Activated CD4-positive, alpha-beta T cell treated with anti-CD3 and anti-CD28 coated beads for 36 hours (primary cell): ENCODE data around the gene NPPC. TPM values are rescaled to one million over a fixed set of nuclear protein-coding genes. Genes with fewer than 3 reads are reported as not detected.

ENCODE experiments used
- ATAC-seq: fragments of 200-7000 bp; cut with Tn5 transposase; one replicate; pipeline ENCODE4 v1.10.0; 2021; ENCODE audit warnings: mild to moderate bottlenecking, moderate library complexity
- CTCF ChIA-PET: fragments of 350-600 bp; sonication (Branson Sonifier 250); formaldehyde crosslinking; loops from one replicate; lab custom pipeline; 2021; ENCODE audit warnings: antibody characterized with exemption; lab: Charles Lee
- POLR2A ChIA-PET: fragments of 350-600 bp; sonication (Branson Sonifier 250); formaldehyde crosslinking; loops from one replicate; lab custom pipeline; 2021; ENCODE audit warnings: antibody characterized with exemption, inconsistent platforms; lab: Charles Lee
- DNase-seq: peaks from one replicate; pipeline ENCODE4 v3.0.0-alpha.2; 2020
- H3K27ac Mint-ChIP-seq: one replicate; pipeline ENCODE4 v1.8.0; 2021; ENCODE audit warnings: mixed read lengths
- H3K27me3 Mint-ChIP-seq: one replicate; pipeline ENCODE4 v1.8.0; 2021; ENCODE audit warnings: mixed read lengths
- H3K36me3 Mint-ChIP-seq: one replicate; pipeline ENCODE4 v1.8.0; 2021; ENCODE audit warnings: low read depth, mixed read lengths
- H3K4me1 Mint-ChIP-seq: one replicate; pipeline ENCODE4 v1.8.0; 2021; ENCODE audit warnings: mixed read lengths
- H3K4me3 Mint-ChIP-seq: one replicate; pipeline ENCODE4 v1.8.0; 2021; ENCODE audit warnings: mild to moderate bottlenecking, moderate library complexity, mixed read lengths
- H3K9me3 Mint-ChIP-seq: one replicate; pipeline ENCODE4 v1.8.0; 2021; ENCODE audit warnings: low read depth, mixed read lengths
- intact Hi-C, 2 experiments: fragments of 100-400 bp; cut with DNase I in 1 of 2; cut with micrococcal nuclease in 1 of 2; formaldehyde crosslinking; loops; one replicate each; pipeline versions ENCODE4 v1.14.2 to v1.15.1; 2022 to 2024; cut with DNase I, micrococcal nuclease
- total RNA-seq, 2 experiments: library from RNA; stranded (reverse); gene quantifications; one replicate each; pipeline ENCODE4 v1.2.3, GENCODE V29; 2021

Gene NPPC
- total RNA-seq, 2 experiments from 2014 or later, result 0.35 to 0.46 TPM

GRCh38 chr2:231935815-231936214 lies 9.6 kb upstream of the NPPC start:
- CTCF ChIA-PET, result interaction anchor here (0.5 to 0.6 kb wide), 2 partner anchors 11 to 195 kb away, joined by 3 read pairs; no protein-coding TSS in a partner anchor

DNA sequence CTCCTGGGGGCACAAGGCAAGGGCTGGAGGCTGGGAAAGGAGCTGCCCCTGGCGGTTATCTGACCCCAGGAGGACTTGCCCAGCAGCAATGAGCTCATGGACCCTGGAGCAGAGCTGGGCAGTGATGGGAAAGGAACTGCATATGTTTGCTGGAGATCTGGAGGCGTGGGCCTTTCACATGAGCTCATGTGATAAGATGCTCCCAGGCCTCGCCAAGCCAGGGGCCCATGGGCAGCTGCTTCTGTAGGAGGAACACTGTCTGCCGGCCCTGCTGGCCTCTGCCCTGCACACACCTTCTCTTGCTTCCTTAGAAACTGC lies 9.0 kb upstream of the NPPC start:
- H3K4me1 Mint-ChIP-seq, result peaks cover 5% of the 10 kb centered on the region
- H3K4me3 Mint-ChIP-seq, result no peak overlapping the region
- ChIA-PET POLR2A (interaction anchor here (0.6 kb wide), 1 partner anchor 440 kb away, joined by 3 read pairs; no protein-coding TSS in a partner anchor), CTCF (interaction anchor here (0.6 to 1.2 kb wide), 3 partner anchors 71 to 392 kb away, joined by 3 to 4 read pairs (median 3); no protein-coding TSS in a partner anchor)
- H3K36me3 Mint-ChIP-seq, result no peaks in the 10 kb centered on the region
- ATAC-seq (no peak), DNase-seq (no peak)
- intact Hi-C loops, result no loop called here
- H3K27ac Mint-ChIP-seq, result no peak overlapping the region
- no peaks in the 10 kb centered on the region for H3K27me3 Mint-ChIP-seq
- H3K9me3 Mint-ChIP-seq, result no peaks in the 10 kb centered on the region

More at GRCh38 chr2:231935815-231936214, 9.6 kb upstream of the NPPC start:
- no peak for ATAC-seq
- Mint-ChIP-seq H3K9me3 (no peaks in the 10 kb centered on the region), H3K27ac (no peak overlapping the region), H3K36me3 (no peaks in the 10 kb centered on the region), H3K4me3 (no peak overlapping the region), H3K27me3 (no peaks in the 10 kb centered on the region), H3K4me1 (peaks cover 5% of the 10 kb centered on the region)
- POLR2A ChIA-PET, result no interaction called here
- intact Hi-C loops, result no loop called here
- DNase-seq, result no peak

DNA sequence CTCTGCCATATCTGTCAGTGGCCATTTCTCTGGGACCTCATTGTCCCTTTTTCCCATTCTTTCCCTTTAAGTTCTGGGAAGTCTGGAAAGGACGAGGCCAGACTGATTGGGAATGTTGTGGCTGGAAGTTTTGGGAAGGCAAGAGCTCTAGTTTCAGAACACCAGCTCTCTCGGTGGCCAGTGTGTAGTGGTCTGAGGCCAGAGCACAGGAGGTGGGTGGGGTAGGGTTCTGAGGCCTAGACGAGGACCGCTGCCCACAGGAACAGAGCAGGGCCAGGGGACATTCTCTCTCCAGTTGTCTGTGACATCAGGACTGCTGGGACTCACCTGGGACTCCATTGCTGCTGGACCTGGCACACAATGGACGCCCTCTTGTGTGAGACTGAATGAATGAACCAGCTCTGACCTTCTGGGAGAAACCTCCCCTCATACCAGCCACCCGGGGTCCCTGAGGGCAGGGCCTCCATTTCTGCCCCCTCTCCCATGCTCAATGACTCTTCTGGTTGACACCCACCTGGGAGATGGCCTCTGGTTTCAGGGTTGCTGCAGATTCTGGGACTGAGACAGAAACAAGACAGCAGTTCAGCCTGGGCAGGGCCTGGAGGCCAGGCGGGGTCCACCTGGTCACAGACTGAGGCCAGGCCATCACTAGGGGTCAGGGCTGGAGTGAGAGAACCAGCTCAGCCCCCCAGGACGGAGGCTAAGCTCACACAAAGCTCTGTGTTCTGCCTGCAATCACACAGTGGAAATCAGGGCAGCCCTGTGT lies 8.4 kb upstream of the NPPC start:
- intact Hi-C loops, result no loop called here
- Mint-ChIP-seq H3K36me3 (no peaks in the 10 kb centered on the region), H3K27ac (no peak overlapping the region), H3K9me3 (no peaks in the 10 kb centered on the region), H3K4me1 (peaks cover 5% of the 10 kb centered on the region), H3K27me3 (no peaks in the 10 kb centered on the region), H3K4me3 (no peak overlapping the region)
- DNase-seq (no peak), ATAC-seq (no peak)
- ChIA-PET CTCF (interaction anchor here (0.8 to 1.2 kb wide), 2 partner anchors 71 to 393 kb away, joined by 3 to 4 read pairs; no protein-coding TSS in a partner anchor), POLR2A (interaction anchor here (0.6 kb wide), 1 partner anchor 441 kb away, joined by 3 read pairs; no protein-coding TSS in a partner anchor)

GRCh38 chr2:231933916-231934401 lies 7.8 kb upstream of the NPPC start:
- Mint-ChIP-seq H3K4me3 (no peak overlapping the region), H3K27me3 (peaks cover 5% of the 10 kb centered on the region), H3K36me3 (no peaks in the 10 kb centered on the region), H3K4me1 (peaks cover 5% of the 10 kb centered on the region), H3K9me3 (no peaks in the 10 kb centered on the region), H3K27ac (no peak overlapping the region)
- CTCF ChIA-PET, result no interaction called here
- intact Hi-C loops, result no loop called here
- no peak for ATAC-seq
- no peak for DNase-seq
- POLR2A ChIA-PET, result no interaction called here

- CTCF ChIA-PET, result no interaction called here
These were observed 7.1 kb upstream of the NPPC start for GRCh38 chr2:231932985-231933915.

GRCh38 chr2:231932711-231932970 lies 6.4 kb upstream of the NPPC start:
- peaks cover 5% of the 10 kb centered on the region for H3K4me1 Mint-ChIP-seq
- no peaks in the 10 kb centered on the region for H3K36me3 Mint-ChIP-seq
- no peaks in the 10 kb centered on the region for H3K9me3 Mint-ChIP-seq
- DNase-seq (no peak), ATAC-seq (no peak)
- ChIA-PET POLR2A (no interaction called here), CTCF (no interaction called here)
- no peak overlapping the region for H3K27ac Mint-ChIP-seq
- H3K27me3 Mint-ChIP-seq, result peaks cover 12% of the 10 kb centered on the region
- intact Hi-C loops, result no loop called here
- no peak overlapping the region for H3K4me3 Mint-ChIP-seq

More at GRCh38 chr2:231932985-231933915, 7.1 kb upstream of the NPPC start:
- H3K4me3 Mint-ChIP-seq, result no peak overlapping the region
- intact Hi-C loops, result no loop called here
- no peaks in the 10 kb centered on the region for H3K36me3 Mint-ChIP-seq
- POLR2A ChIA-PET, result no interaction called here
- peaks cover 5% of the 10 kb centered on the region for H3K4me1 Mint-ChIP-seq
- DNase-seq (no peak), ATAC-seq (no peak)
- H3K27me3 Mint-ChIP-seq, result peaks cover 7% of the 10 kb centered on the region
- no peak overlapping the region for H3K27ac Mint-ChIP-seq
- no peaks in the 10 kb centered on the region for H3K9me3 Mint-ChIP-seq

DNA sequence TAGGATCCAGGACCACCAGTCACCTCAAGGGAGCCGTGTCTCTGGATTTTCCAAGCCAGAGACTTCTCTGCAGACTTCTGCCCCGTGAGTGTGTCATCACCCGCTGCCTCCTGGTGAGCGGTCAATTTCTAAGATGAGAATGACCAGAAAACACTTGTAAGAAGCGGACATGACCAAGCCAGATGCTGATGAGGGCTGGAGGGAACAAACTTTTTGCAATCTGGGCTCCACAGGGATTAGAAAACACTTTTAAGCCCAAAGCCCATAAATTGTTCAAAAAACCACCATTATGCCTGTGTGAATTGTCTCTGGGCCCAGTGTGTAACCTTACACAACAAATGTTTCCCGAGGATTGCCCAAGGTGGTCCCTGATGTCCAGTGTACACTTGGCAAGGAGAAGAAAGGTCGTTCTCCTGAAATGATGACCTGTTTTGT lies 5.3 kb upstream of the NPPC start:
- POLR2A ChIA-PET, result no interaction called here
- H3K9me3 Mint-ChIP-seq, result no peaks in the 10 kb centered on the region
- no peak overlapping the region for H3K4me3 Mint-ChIP-seq
- CTCF ChIA-PET, result interaction anchor here (0.6 to 1.3 kb wide), 4 partner anchors 14 to 329 kb away, joined by 3 to 6 read pairs (median 4); no protein-coding TSS in a partner anchor
- no peak overlapping the region for H3K27ac Mint-ChIP-seq
- intact Hi-C loops, result no loop called here
- H3K4me1 Mint-ChIP-seq, result peaks cover 7% of the 10 kb centered on the region
- H3K36me3 Mint-ChIP-seq, result no peaks in the 10 kb centered on the region
- no peak for DNase-seq
- no peak for ATAC-seq
- peaks cover 23% of the 10 kb centered on the region for H3K27me3 Mint-ChIP-seq

GRCh38 chr2:231930593-231931281 lies 4.5 kb upstream of the NPPC start:
- ChIA-PET POLR2A (no interaction called here), CTCF (interaction anchor here (0.6 to 1.7 kb wide), 7 partner anchors 11 to 385 kb away, joined by 3 to 6 read pairs (median 4); no protein-coding TSS in a partner anchor)
- H3K4me1 Mint-ChIP-seq, result peaks cover 5% of the 10 kb centered on the region
- no peaks in the 10 kb centered on the region for H3K36me3 Mint-ChIP-seq
- no peaks in the 10 kb centered on the region for H3K9me3 Mint-ChIP-seq
- H3K4me3 Mint-ChIP-seq, result no peak overlapping the region
- no peak for DNase-seq
- intact Hi-C loops, result no loop called here
- H3K27ac Mint-ChIP-seq, result no peak overlapping the region
- peaks cover 25% of the 10 kb centered on the region for H3K27me3 Mint-ChIP-seq
- no peak for ATAC-seq

DNA sequence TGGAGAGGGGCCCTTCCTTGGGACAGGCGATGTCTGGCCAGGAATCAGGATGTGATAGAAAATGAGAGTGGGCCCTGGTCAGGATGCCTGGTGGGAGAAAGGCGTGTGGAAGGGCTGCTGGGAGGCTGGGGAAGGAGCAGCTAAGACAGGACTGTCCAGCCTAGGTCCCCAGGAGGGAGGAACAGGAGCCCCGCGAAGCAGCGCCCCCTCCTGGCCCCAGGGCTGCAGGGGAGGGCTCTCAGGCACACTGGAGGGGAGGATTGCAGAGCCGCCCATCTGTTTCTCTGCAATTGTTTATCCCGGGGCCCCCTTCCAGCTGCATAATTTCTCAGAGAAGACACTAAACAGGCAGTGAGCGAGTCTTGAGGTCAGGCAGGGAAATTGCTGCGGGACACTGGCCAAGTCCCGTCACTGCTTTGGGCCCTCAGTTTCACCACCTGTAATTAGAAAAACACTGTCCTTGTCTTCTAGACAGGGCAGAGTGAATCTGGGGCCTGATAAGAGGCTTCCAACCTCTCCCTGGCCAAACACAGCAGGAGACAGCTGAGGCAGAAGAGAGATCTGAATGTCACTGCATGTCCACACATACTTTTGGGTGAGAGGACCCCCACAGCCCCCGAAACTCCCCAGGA lies 3.9 kb upstream of the NPPC start:
- DNase-seq (peak; percentile 67), ATAC-seq (no peak)
- peaks cover 25% of the 10 kb centered on the region for H3K27me3 Mint-ChIP-seq
- POLR2A ChIA-PET, result no interaction called here
- H3K4me3 Mint-ChIP-seq, result no peak overlapping the region
- H3K9me3 Mint-ChIP-seq, result no peaks in the 10 kb centered on the region
- CTCF ChIA-PET, result interaction anchor here (0.8 to 1.7 kb wide), 6 partner anchors 11 to 397 kb away, joined by 3 to 6 read pairs (median 4); no protein-coding TSS in a partner anchor
- H3K4me1 Mint-ChIP-seq, result peaks cover 5% of the 10 kb centered on the region
- intact Hi-C loops, result loop anchor here (5.0 to 10.0 kb wide), 2 partner anchors 305 to 592 kb away; partner anchors contain the start of gene PRSS56 (in 1 of the 2)
- H3K36me3 Mint-ChIP-seq, result no peaks in the 10 kb centered on the region
- no peak overlapping the region for H3K27ac Mint-ChIP-seq

DNA sequence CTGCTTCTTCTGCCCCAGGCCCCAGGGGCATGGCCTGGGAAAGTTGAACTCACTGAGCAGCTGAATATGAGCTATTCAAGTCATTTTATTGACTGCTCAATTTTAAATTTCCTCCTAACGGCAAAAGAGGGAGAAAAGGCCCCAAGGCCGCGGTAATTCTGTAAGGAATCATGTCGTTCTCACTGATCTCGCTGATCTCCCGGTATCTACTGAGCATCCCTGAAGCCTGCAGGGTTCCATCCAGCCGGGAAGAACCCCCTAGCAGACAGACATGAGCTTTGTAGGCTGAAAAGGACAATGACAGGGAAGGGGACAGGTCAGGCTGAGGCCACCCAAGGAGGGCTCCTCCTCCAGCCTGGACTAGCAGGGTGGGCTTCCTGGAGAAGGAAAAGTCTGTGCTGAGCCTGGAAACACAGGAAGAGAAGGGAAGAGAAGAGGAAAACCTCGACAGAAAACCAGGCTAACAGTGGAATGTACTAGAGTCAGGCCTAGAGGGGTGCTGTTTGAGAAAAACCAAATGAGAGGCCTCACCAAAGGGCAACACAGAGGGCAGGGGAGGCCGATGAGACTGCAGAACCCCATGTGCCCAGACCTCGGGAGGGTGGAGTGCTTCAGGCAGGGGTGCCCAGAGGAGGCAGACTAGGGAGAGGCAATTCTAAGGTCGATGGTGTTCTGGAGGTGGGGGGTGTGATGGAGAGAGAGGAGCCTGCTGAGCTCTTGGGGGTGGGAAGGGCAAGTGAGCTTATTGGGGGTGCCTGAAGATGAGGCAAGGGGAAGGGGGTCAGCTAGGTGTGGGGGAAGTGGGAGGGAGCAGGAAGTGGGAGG lies 2.9 kb upstream of the NPPC start:
- Mint-ChIP-seq H3K27me3 (peaks cover 31% of the 10 kb centered on the region), H3K4me3 (no peak overlapping the region), H3K4me1 (peaks cover 5% of the 10 kb centered on the region), H3K36me3 (no peaks in the 10 kb centered on the region), H3K27ac (no peak overlapping the region), H3K9me3 (no peaks in the 10 kb centered on the region)
- no peak for ATAC-seq
- ChIA-PET POLR2A (no interaction called here), CTCF (interaction anchor here (0.8 to 1.7 kb wide), 8 partner anchors 9 to 588 kb away, joined by 3 to 5 read pairs (median 4); no protein-coding TSS in a partner anchor)
- intact Hi-C loops, result loop anchor here (5.0 to 10.0 kb wide), 2 partner anchors 306 to 593 kb away; partner anchors contain the start of gene PRSS56 (in 1 of the 2)
- no peak for DNase-seq
